Neural progenitor cell (in vitro differentiated cells): ENCODE results near the gene CYP2U1. TPM values are rescaled to one million over a fixed set of nuclear protein-coding genes. Genes with fewer than 3 reads are reported as not detected.

Experiments
- DNase-seq: peaks from one replicate; pipeline ENCODE4 v3.0.0-alpha.2; 2016; ENCODE audit warnings: low spot score
- H2AFZ ChIP-seq: fragments of 200-600 bp; sonication (generic); replicated peaks from 2 replicates; pipeline ENCODE4 v1.6.1; 2016; ENCODE audit warnings: antibody characterized with exemption
- H3F3A ChIP-seq: fragments of 200-600 bp; sonication (generic); 2 replicates; pipeline ENCODE4 v1.6.1; 2016; ENCODE audit warnings: antibody characterized with exemption, low read depth
- H3K27ac ChIP-seq: fragments of 200-600 bp; sonication (generic); 2 replicates; pipeline ENCODE4 v1.5.1; 2016; ENCODE audit warnings: mild to moderate bottlenecking
- H3K27me3 ChIP-seq: fragments of 200-600 bp; sonication (generic); 2 replicates; pipeline ENCODE4 v1.6.1; 2016; ENCODE audit warnings: mild to moderate bottlenecking, moderate library complexity
- H3K36me3 ChIP-seq: fragments of 200-600 bp; sonication (generic); 2 replicates; pipeline ENCODE4 v1.5.1; 2016
- H3K4me1 ChIP-seq: fragments of 200-600 bp; sonication (generic); 2 replicates; pipeline ENCODE4 v1.6.1; 2016; ENCODE audit warnings: mixed run types
- H3K4me2 ChIP-seq: fragments of 200-600 bp; sonication (generic); 2 replicates; pipeline ENCODE4 v1.6.1; 2016
- H3K4me3 ChIP-seq: fragments of 200-600 bp; sonication (generic); 2 replicates; pipeline ENCODE4 v1.5.1; 2016
- H3K79me2 ChIP-seq: fragments of 200-600 bp; sonication (generic); 2 replicates; pipeline ENCODE4 v1.6.1; 2016; ENCODE audit warnings: low read depth
- H3K9ac ChIP-seq: fragments of 200-600 bp; sonication (generic); 2 replicates; pipeline ENCODE4 v1.6.1; 2016
- H3K9me3 ChIP-seq: fragments of 200-600 bp; sonication (generic); 2 replicates; pipeline ENCODE4 v1.5.1; 2016; ENCODE audit warnings: low read depth
- H4K20me1 ChIP-seq: fragments of 200-600 bp; sonication (generic); 2 replicates; pipeline ENCODE4 v1.6.1; 2016; ENCODE audit warnings: low read depth
- H3K27ac Mint-ChIP-seq: 3 replicates; pipeline ENCODE4 v1.8.0; 2021; ENCODE audit warnings: mixed read lengths
- H3K27me3 Mint-ChIP-seq: 2 replicates; pipeline ENCODE4 v1.8.0; 2022; ENCODE audit warnings: low read depth, mild to moderate bottlenecking, inconsistent platforms, moderate library complexity, mixed read lengths; ENCODE audit not compliant: insufficient read depth
- H3K36me3 Mint-ChIP-seq: 3 replicates; pipeline ENCODE4 v1.8.0; 2021; ENCODE audit warnings: mixed read lengths
- H3K4me1 Mint-ChIP-seq: 3 replicates; pipeline ENCODE4 v1.8.0; 2021; ENCODE audit warnings: mixed read lengths
- H3K4me3 Mint-ChIP-seq: 3 replicates; pipeline ENCODE4 v1.8.0; 2021; ENCODE audit warnings: mild to moderate bottlenecking, moderate library complexity, mixed read lengths
- H3K9me3 Mint-ChIP-seq: 3 replicates; pipeline ENCODE4 v1.8.0; 2020; ENCODE audit warnings: mixed read lengths
- EZH2 ChIP-seq: fragments of 200-600 bp; sonication (generic); IDR thresholded peaks from 2 replicates; pipeline ENCODE4 v1.6.1; 2017; ENCODE audit warnings: antibody characterized with exemption, mild to moderate bottlenecking, moderate library complexity
- EZH2phosphoT487 ChIP-seq: fragments of 200-600 bp; sonication (generic); IDR thresholded peaks from 2 replicates; pipeline ENCODE4 v1.6.1; 2017; ENCODE audit warnings: antibody characterized with exemption
- total RNA-seq: library from RNA; depleted of rRNA; stranded (reverse); fragments of >200 nt; gene quantifications from 2 replicates; pipeline ENCODE4 v1.2.3, GENCODE V29; 2015; ENCODE audit warnings: low replicate concordance
- TF ChIP-seq, protein P1 (sequence below): fragments of 200-600 bp; sonication (generic); IDR thresholded peaks from 2 replicates; pipeline ENCODE4 v1.5.1; 2017; ENCODE audit warnings: antibody characterized with exemption, mild to moderate bottlenecking

The CYP2U1 gene
- total RNA-seq, 1 donor from 2014 or later = 8.4 TPM

DNA sequence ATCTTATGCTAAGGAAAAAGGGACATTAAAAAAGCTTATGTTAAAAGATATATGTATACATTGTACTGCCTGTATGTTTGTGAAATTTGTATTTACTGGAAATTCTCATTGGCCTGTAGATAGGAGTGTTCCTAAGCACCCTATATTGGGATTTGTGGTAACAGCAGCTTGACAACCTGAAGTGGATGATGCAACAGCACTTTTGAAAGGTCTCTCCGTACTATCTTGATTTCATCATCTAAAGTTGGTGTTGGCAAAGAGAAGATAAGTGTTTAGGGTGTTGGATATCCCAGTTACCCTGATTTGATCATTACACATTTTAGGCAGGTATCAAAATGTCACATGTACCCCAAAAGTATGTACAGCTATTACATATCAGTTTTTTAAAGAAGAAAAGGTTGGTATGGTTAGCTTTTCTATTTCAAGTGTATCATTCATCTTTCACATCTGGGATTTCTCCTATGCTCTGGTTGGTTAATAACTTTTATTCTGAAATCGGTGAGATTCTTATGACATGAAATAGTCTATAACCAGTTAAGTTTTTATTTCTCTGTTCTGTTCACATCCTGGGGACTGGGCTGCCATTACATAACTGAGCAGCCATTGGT is 68.7 kb downstream of the CYP2U1 start:
- H3K9me3 ChIP-seq = peaks cover 3% of the 10 kb centered on the region
- no peak overlapping the region for H3K4me3 ChIP-seq
- no peak overlapping the region for H3K9ac ChIP-seq
- no peak overlapping the region for H3K4me2 ChIP-seq
- no peak for DNase-seq
- peaks cover 18% of the 10 kb centered on the region for H3K79me2 ChIP-seq
- TF ChIP-seq EZH2phosphoT487 (no peak), EZH2 (no peak)
- TF ChIP-seq, protein P1, sequence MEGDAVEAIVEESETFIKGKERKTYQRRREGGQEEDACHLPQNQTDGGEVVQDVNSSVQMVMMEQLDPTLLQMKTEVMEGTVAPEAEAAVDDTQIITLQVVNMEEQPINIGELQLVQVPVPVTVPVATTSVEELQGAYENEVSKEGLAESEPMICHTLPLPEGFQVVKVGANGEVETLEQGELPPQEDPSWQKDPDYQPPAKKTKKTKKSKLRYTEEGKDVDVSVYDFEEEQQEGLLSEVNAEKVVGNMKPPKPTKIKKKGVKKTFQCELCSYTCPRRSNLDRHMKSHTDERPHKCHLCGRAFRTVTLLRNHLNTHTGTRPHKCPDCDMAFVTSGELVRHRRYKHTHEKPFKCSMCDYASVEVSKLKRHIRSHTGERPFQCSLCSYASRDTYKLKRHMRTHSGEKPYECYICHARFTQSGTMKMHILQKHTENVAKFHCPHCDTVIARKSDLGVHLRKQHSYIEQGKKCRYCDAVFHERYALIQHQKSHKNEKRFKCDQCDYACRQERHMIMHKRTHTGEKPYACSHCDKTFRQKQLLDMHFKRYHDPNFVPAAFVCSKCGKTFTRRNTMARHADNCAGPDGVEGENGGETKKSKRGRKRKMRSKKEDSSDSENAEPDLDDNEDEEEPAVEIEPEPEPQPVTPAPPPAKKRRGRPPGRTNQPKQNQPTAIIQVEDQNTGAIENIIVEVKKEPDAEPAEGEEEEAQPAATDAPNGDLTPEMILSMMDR = no peak
- no peak overlapping the region for H3K27ac ChIP-seq
- H4K20me1 ChIP-seq = no peaks in the 10 kb centered on the region
- Mint-ChIP-seq H3K27me3 (peaks cover 3% of the 10 kb centered on the region), H3K36me3 (peaks cover 73% of the 10 kb centered on the region), H3K9me3 (peaks cover 16% of the 10 kb centered on the region), H3K4me1 (peaks cover 4% of the 10 kb centered on the region), H3K4me3 (no peak overlapping the region), H3K27ac (no peak overlapping the region)
- no peaks in the 10 kb centered on the region for H3K36me3 ChIP-seq
- no peaks in the 10 kb centered on the region for H3K4me1 ChIP-seq
- no peaks in the 10 kb centered on the region for H3K27me3 ChIP-seq
- no peak overlapping the region for H2AFZ ChIP-seq
- no peaks in the 10 kb centered on the region for H3F3A ChIP-seq

DNA sequence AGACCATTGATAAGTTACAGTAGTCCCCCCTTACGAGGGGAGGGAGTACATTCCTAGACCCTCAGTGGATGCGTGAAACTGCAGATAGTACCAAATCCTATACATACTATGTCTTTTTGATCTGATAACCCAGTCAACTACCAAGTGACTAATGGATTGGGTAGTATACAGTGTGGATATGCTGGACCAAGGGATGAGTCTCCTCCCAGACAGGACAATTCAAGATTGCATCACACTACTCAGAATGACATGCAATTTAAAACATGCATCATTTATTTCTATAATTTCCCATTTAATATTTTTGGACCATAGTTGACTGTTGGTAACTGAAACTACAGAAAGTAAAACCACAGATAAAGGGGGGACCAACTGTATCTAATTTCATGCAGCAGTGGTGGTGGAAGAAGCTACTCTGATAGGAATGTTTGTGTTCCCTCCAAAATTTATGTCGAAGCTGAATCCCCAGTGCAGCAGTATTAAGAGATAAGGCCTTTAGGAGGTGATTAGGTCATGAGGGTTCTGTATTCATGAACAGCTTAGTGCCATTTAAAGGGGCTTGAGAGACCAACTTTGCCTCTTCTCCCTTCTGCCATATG is 70.3 kb downstream of the CYP2U1 start:
- Histone ChIP-seq H3K27ac (no peak overlapping the region), H3K9ac (no peak overlapping the region), H3F3A (no peaks in the 10 kb centered on the region), H3K9me3 (peaks cover 3% of the 10 kb centered on the region), H3K79me2 (peaks cover 6% of the 10 kb centered on the region), H3K4me2 (no peak overlapping the region), H3K36me3 (no peaks in the 10 kb centered on the region), H3K4me1 (no peaks in the 10 kb centered on the region), H3K4me3 (no peak overlapping the region), H3K27me3 (no peaks in the 10 kb centered on the region), H4K20me1 (no peaks in the 10 kb centered on the region), H2AFZ (no peak overlapping the region)
- DNase-seq = no peak
- TF ChIP-seq EZH2 (no peak), EZH2phosphoT487 (no peak)
- TF ChIP-seq, protein P1 = no peak
- Mint-ChIP-seq H3K36me3 (peaks cover 73% of the 10 kb centered on the region), H3K27ac (no peak overlapping the region), H3K9me3 (peaks cover 16% of the 10 kb centered on the region), H3K4me3 (no peak overlapping the region), H3K27me3 (peaks cover 3% of the 10 kb centered on the region), H3K4me1 (peaks cover 10% of the 10 kb centered on the region)

Other genes with a start within 250 kb of the CYP2U1 start
- gene PAPSS1, start 211.3 kb upstream of the CYP2U1 start, total RNA-seq = 106 and 140 TPM in 2 replicates
- 0.87 and 1.1 TPM in 2 replicates for gene SGMS2, start 106.6 kb upstream of the CYP2U1 start, total RNA-seq
- gene HADH, start 58.3 kb downstream of the CYP2U1 start, total RNA-seq = 37.2 and 49.9 TPM in 2 replicates
- 15.0 and 19.4 TPM in 2 replicates for gene LEF1, start 237.4 kb downstream of the CYP2U1 start, total RNA-seq